ENCODE measurements around the gene CEBPG.

DNA sequence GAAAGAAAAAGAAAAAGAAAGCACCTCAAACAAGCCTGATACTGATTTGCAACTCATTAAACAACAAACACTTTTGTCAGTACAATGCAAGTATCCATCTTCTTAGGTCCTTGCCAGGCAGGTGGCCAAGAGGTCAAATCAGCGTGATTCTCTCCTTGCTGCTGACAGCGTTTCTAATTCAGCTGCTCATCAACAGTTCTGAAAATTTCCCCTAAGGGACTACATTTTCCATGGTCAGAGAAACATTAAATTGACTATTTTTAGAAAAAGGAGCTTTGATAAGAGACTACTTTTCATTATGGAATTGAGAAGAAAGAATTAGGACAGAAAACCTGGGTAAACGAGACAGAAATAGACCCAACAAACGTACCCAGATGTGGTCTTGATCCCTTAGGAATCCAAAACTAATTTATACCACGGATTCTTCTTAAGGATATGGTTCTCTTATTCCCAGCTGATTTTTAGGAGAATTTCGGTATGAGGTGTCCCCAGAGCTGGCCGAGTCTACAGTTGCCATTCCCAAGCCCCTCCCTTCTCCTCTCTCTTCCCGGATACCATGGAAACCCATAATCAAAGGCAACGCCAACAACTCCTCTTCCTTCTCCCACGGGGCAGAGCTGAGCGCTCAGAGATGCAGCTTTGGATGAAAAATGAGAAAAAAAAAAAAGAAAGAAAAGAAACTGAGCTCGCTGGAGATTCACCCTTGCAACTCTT is 29.5 kb upstream of the CEBPG start:
- no peak for TF ChIP-seq CTCF (conservative IDR thresholded peaks at IDR 0.05; ENCODE audit: low read depth, low read length)
- TF ChIP-seq EZH2 (IDR thresholded peaks at IDR 0.05; ENCODE audit: borderline replicate concordance, low read depth, low read length, poor library complexity, severe bottlenecking) = no peak
